Activated CD8-positive, alpha-beta T cell treated with anti-CD3 and anti-CD28 coated beads for 36 hours (primary cell): ENCODE data around the gene ZNF480. TPM values are rescaled to one million over a fixed set of nuclear protein-coding genes. Genes with fewer than 3 reads are reported as not detected.

Experiments
- ATAC-seq: fragments of 200-7000 bp; cut with Tn5 transposase; one replicate; pipeline ENCODE4 v1.10.0; 2021; ENCODE audit warnings: mild to moderate bottlenecking, moderate library complexity
- CTCF ChIA-PET: fragments of 350-600 bp; sonication (Branson Sonifier 250); formaldehyde crosslinking; loops from one replicate; lab custom pipeline; 2021; ENCODE audit warnings: antibody characterized with exemption; lab: Charles Lee
- POLR2A ChIA-PET: fragments of 350-600 bp; sonication (Branson Sonifier 250); formaldehyde crosslinking; loops from one replicate; lab custom pipeline; 2021; ENCODE audit warnings: antibody characterized with exemption; lab: Charles Lee
- DNase-seq: peaks from one replicate; pipeline ENCODE4 v3.0.0-alpha.2; 2020
- H3K27ac Mint-ChIP-seq: one replicate; pipeline ENCODE4 v1.8.0; 2021; ENCODE audit warnings: mild to moderate bottlenecking, mixed read lengths
- H3K27me3 Mint-ChIP-seq: one replicate; pipeline ENCODE4 v1.8.0; 2021; ENCODE audit warnings: mixed read lengths
- H3K36me3 Mint-ChIP-seq: one replicate; pipeline ENCODE4 v1.8.0; 2021; ENCODE audit warnings: low read depth, mixed read lengths
- H3K4me1 Mint-ChIP-seq: one replicate; pipeline ENCODE4 v1.8.0; 2021; ENCODE audit warnings: low read depth, mixed read lengths
- H3K4me3 Mint-ChIP-seq: one replicate; pipeline ENCODE4 v1.8.0; 2021; ENCODE audit warnings: mild to moderate bottlenecking, moderate library complexity, mixed read lengths
- H3K9me3 Mint-ChIP-seq: one replicate; pipeline ENCODE4 v1.8.0; 2021; ENCODE audit warnings: mixed read lengths
- intact Hi-C: fragments of 100-400 bp; cut with micrococcal nuclease; formaldehyde crosslinking; loops from one replicate; pipeline ENCODE4 v1.10.0; 2022
- total RNA-seq, 2 experiments: library from RNA; stranded (reverse); gene quantifications; one replicate each; pipeline ENCODE4 v1.2.3, GENCODE V29; 2021
- TF ChIP-seq, protein P1 (sequence below): fragments of 200-600 bp; IDR thresholded peaks from one replicate; pipeline ENCODE4 v1.8.0; 2022; ENCODE audit warnings: antibody characterized with exemption, mild to moderate bottlenecking

Gene ZNF480
- total RNA-seq, 2 experiments from 2014 or later, result 2.6 to 3.2 TPM

DNA sequence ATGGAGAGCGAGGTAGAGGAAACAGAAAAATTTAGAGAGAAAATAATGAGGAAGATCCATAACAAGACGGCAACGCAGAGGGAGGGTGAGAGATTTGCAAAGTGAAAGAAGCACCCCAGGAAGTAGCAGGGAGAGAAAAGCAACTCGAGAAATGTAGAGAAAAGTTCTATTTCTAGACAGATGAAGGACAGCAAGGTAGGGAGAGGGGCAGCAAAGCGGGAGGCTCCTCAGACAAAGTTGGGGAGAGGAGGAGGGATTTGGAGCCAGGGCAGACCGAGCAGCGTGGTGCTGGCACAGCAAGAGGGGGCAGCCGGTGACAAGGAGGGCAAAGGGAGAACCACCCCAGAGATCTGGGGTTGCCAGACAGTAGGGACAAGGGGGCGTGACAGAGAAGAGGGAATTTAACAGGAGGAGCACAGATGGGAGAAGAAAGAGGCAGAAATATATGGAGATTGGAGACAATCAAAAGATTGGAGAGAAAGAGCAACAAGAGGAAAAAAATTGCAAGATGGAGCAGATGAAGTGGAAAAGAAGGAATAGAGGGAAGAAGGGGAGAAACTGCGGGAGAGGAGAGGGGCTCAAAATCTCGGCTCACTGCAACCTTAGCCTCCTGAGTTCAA is 26.6 kb upstream of the ZNF480 start:
- Mint-ChIP-seq H3K9me3 (peaks cover 20% of the 10 kb centered on the region), H3K4me3 (peak overlapping the region; percentile 99), H3K27ac (peak overlapping the region; percentile 96), H3K36me3 (peaks cover 49% of the 10 kb centered on the region), H3K4me1 (peaks cover 40% of the 10 kb centered on the region), H3K27me3 (no peaks in the 10 kb centered on the region)
- TF ChIP-seq, protein P1, sequence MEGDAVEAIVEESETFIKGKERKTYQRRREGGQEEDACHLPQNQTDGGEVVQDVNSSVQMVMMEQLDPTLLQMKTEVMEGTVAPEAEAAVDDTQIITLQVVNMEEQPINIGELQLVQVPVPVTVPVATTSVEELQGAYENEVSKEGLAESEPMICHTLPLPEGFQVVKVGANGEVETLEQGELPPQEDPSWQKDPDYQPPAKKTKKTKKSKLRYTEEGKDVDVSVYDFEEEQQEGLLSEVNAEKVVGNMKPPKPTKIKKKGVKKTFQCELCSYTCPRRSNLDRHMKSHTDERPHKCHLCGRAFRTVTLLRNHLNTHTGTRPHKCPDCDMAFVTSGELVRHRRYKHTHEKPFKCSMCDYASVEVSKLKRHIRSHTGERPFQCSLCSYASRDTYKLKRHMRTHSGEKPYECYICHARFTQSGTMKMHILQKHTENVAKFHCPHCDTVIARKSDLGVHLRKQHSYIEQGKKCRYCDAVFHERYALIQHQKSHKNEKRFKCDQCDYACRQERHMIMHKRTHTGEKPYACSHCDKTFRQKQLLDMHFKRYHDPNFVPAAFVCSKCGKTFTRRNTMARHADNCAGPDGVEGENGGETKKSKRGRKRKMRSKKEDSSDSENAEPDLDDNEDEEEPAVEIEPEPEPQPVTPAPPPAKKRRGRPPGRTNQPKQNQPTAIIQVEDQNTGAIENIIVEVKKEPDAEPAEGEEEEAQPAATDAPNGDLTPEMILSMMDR, result no peak
- CTCF ChIA-PET, result no interaction called here
- intact Hi-C loops, result no loop called here
- DNase-seq, result peak; percentile 10
- POLR2A ChIA-PET, result no interaction called here
- ATAC-seq, result no peak

DNA sequence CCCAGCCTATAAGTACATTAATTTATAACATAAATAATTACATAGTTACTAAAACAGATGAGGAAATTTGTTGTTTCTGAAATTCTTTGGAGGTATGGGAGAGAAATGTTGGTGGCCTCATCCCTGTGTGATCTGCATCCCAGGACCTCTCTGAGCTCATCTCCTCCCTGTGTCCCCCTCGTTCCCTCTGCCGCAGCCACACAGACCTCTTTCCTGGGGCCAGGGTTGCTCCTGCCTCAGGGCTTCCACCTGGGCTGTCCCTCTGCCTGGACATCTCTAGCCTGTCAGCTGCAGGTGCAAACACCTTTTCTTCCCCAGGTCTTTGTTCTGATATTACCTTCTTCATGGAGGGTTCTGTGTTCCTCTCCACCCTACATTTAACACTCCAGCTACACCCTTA is 23.7 kb upstream of the ZNF480 start:
- H3K36me3 Mint-ChIP-seq, result peaks cover 76% of the 10 kb centered on the region
- POLR2A ChIA-PET, result no interaction called here
- peaks cover 31% of the 10 kb centered on the region for H3K9me3 Mint-ChIP-seq
- TF ChIP-seq, protein P1, result no peak
- DNase-seq, result no peak
- peaks cover 57% of the 10 kb centered on the region for H3K4me1 Mint-ChIP-seq
- CTCF ChIA-PET, result interaction anchor here (1.3 kb wide), 1 partner anchor 36 kb away, joined by 4 read pairs; no protein-coding TSS in a partner anchor
- intact Hi-C loops, result no loop called here
- no peak overlapping the region for H3K4me3 Mint-ChIP-seq
- no peaks in the 10 kb centered on the region for H3K27me3 Mint-ChIP-seq
- H3K27ac Mint-ChIP-seq, result peak overlapping the region; percentile 0
- ATAC-seq, result no peak

DNA sequence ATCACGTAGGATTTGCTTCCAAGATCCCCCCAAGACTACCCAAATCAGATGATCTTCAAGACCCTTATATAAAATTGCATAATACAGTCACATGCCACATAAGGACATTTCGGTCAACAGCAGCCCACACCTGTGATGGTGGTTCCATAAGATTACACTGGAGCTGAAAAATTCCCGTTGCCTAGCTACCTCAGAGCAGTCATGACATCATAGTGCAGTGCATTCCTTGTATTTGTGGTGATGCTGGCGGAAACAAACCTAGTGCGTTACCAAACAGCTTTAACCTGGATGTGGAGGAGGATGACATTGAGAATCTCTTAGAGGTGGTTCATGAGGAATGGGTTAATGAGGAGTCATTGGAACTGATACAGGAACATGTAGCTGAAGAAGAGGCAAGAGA is 22.8 kb upstream of the ZNF480 start:
- Mint-ChIP-seq H3K27me3 (no peaks in the 10 kb centered on the region), H3K27ac (no peak overlapping the region), H3K4me3 (no peak overlapping the region), H3K36me3 (peaks cover 85% of the 10 kb centered on the region), H3K4me1 (peaks cover 61% of the 10 kb centered on the region), H3K9me3 (peaks cover 36% of the 10 kb centered on the region)
- no peak for ATAC-seq
- intact Hi-C loops, result no loop called here
- ChIA-PET POLR2A (no interaction called here), CTCF (interaction anchor here (1.3 to 1.6 kb wide), 2 partner anchors 9 to 37 kb away, joined by 3 to 4 read pairs; no protein-coding TSS in a partner anchor)
- TF ChIP-seq, protein P1, result no peak
- no peak for DNase-seq

DNA sequence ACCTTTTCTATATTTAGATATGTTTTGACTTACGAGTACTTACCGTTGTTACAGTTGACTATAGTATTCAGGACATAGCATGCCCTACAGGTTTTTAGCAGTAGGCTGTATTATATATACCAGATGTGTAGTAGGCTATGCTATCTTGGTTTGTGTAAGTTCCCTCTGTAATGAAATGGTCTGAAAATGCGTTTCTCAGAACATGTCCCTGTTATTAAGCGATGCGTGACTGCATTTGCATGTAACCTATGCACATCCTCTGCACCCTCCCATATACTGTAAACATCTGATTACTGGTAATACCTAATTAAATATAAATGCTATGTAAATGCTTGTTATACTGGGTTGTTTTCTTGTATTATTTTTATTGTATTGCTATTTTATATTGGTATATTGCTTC is 21.0 kb upstream of the ZNF480 start:
- intact Hi-C loops, result no loop called here
- Mint-ChIP-seq H3K9me3 (peaks cover 39% of the 10 kb centered on the region), H3K27ac (no peak overlapping the region), H3K36me3 (peaks cover 81% of the 10 kb centered on the region), H3K27me3 (no peaks in the 10 kb centered on the region), H3K4me3 (no peak overlapping the region), H3K4me1 (peaks cover 53% of the 10 kb centered on the region)
- ATAC-seq, result no peak
- ChIA-PET POLR2A (no interaction called here), CTCF (interaction anchor here (1.6 kb wide), 1 partner anchor 11 kb away, joined by 3 read pairs; no protein-coding TSS in a partner anchor)
- DNase-seq, result no peak
- TF ChIP-seq, protein P1, result no peak

DNA sequence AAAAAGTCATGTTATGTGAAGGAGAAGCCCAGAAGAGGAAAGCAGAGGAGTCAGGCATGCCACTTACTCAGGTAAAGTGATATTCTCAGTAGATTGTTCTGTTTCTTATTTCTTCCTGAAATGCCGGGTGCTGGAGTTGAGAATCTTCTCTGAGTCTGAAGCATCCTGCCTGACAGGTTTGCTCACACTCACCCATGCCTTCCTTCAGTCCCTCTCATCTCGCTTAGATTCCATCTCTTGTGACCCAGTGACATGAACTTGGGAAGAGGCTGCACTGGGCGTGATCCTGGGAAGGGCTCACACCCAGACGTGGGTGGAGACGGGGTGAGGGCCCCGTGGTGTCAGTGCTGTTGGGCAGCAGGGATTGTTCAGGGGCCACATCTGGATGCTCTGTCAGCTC is 19.5 kb upstream of the ZNF480 start:
- ChIA-PET POLR2A (interaction anchor here (1.5 kb wide), 1 partner anchor 8 kb away, joined by 3 read pairs; the partner anchor contains the start of gene ZNF766), CTCF (no interaction called here)
- H3K36me3 Mint-ChIP-seq, result peaks cover 81% of the 10 kb centered on the region
- DNase-seq, result no peak
- no peak overlapping the region for H3K27ac Mint-ChIP-seq
- no peak for ATAC-seq
- H3K9me3 Mint-ChIP-seq, result peaks cover 36% of the 10 kb centered on the region
- TF ChIP-seq, protein P1, result no peak
- no peaks in the 10 kb centered on the region for H3K27me3 Mint-ChIP-seq
- no peak overlapping the region for H3K4me3 Mint-ChIP-seq
- intact Hi-C loops, result no loop called here
- H3K4me1 Mint-ChIP-seq, result peaks cover 44% of the 10 kb centered on the region
